Mesothelial cell of epicardium (in vitro differentiated cells): ENCODE data around the gene ASAP2. TPM values are rescaled to one million over a fixed set of nuclear protein-coding genes. Genes with fewer than 3 reads are reported as not detected.

Experiments
- DNase-seq, 2 experiments: peaks; one replicate each; pipeline ENCODE4 v3.0.0; 2021; ENCODE audit warnings: low spot score in 2 of 2; ENCODE audit not compliant: unreplicated experiment in 2 of 2
- H3K27ac Mint-ChIP-seq: 2 replicates; pipeline ENCODE4 v1.8.0; 2021; ENCODE audit warnings: mixed read lengths
- H3K27me3 Mint-ChIP-seq: 2 replicates; pipeline ENCODE4 v1.8.0; 2021; ENCODE audit warnings: low read depth, mixed read lengths
- H3K36me3 Mint-ChIP-seq: 2 replicates; pipeline ENCODE4 v1.8.0; 2021; ENCODE audit warnings: mixed read lengths
- H3K4me1 Mint-ChIP-seq: 2 replicates; pipeline ENCODE4 v1.8.0; 2021; ENCODE audit warnings: mixed read lengths
- H3K4me3 Mint-ChIP-seq: 2 replicates; pipeline ENCODE4 v1.8.0; 2021; ENCODE audit warnings: mild to moderate bottlenecking, moderate library complexity, mixed read lengths
- H3K9me3 Mint-ChIP-seq: 2 replicates; pipeline ENCODE4 v1.8.0; 2021; ENCODE audit warnings: mixed read lengths
- total RNA-seq: library from RNA; stranded (reverse); gene quantifications from 3 replicates; pipeline ENCODE4 v1.2.1, GENCODE V29; 2021
- TF ChIP-seq, protein P1 (sequence below): fragments of 200-600 bp; sonication (generic); IDR thresholded peaks from one replicate; pipeline ENCODE4 v1.5.0; 2021; ENCODE audit warnings: antibody characterized with exemption; ENCODE audit not compliant: unreplicated experiment

Gene ASAP2
- total RNA-seq, 1 donor from 2014 or later = 25.8 TPM

DNA sequence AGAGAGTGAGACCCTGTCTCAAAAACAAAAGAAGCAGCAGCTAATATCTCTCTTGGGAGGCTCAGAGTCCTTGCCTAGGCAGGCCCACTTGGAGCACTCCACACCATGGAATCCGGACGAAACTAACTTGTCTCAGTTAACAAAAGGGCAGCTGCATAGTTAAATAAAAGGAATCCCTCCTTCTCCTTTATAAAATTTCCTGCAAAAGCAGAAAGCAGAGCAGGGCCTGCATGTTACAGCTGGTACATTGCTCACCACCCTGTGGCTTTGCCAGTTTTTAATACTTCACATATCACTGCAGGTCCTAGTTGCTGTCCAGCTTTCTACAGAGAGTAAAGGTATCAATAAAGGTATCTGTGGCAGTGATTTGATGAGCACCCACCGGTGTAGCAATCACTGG, 93.6 kb downstream of the ASAP2 start:
- no peak for DNase-seq
- Mint-ChIP-seq H3K27me3 (no peaks in the 10 kb centered on the region), H3K4me1 (peaks cover 12% of the 10 kb centered on the region), H3K27ac (peak overlapping the region; percentile 35), H3K4me3 (no peak overlapping the region), H3K36me3 (no peaks in the 10 kb centered on the region), H3K9me3 (no peaks in the 10 kb centered on the region)
- TF ChIP-seq, protein P1, sequence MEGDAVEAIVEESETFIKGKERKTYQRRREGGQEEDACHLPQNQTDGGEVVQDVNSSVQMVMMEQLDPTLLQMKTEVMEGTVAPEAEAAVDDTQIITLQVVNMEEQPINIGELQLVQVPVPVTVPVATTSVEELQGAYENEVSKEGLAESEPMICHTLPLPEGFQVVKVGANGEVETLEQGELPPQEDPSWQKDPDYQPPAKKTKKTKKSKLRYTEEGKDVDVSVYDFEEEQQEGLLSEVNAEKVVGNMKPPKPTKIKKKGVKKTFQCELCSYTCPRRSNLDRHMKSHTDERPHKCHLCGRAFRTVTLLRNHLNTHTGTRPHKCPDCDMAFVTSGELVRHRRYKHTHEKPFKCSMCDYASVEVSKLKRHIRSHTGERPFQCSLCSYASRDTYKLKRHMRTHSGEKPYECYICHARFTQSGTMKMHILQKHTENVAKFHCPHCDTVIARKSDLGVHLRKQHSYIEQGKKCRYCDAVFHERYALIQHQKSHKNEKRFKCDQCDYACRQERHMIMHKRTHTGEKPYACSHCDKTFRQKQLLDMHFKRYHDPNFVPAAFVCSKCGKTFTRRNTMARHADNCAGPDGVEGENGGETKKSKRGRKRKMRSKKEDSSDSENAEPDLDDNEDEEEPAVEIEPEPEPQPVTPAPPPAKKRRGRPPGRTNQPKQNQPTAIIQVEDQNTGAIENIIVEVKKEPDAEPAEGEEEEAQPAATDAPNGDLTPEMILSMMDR = no peak

DNA sequence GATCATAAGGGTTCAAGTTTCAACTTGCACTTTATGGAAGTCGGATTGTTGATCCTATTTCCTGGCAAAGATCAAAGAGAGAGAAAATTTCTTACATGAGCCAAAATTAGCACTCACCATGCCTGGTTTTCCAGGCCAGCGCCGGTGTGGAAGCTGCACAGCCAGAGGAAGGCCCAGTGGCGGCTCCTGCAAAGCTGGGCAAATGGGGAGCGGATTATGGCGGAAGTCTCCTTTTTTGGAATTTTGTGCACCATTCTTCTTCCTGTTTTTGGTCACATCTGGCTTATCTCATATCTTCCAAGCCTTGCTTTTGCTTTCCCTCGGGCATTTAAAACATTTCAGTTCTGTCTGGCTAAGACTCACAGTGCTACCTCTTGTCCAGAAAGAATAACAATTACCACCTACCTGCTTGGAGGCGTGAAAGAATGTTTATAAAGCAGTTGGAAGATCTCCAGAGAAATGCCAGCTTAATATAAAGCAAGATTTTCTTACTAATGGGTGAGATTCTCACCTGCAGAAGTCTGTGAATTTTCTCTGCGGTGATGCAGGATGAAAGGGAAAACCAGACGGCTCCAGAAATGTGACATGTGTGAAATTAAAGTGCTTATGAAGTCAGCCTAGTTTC, 94.3 kb downstream of the ASAP2 start:
- Mint-ChIP-seq H3K27ac (peak overlapping the region; percentile 35), H3K4me3 (no peak overlapping the region), H3K9me3 (no peaks in the 10 kb centered on the region), H3K36me3 (no peaks in the 10 kb centered on the region), H3K4me1 (peaks cover 12% of the 10 kb centered on the region), H3K27me3 (no peaks in the 10 kb centered on the region)
- TF ChIP-seq, protein P1 = no peak
- DNase-seq = no peak

DNA sequence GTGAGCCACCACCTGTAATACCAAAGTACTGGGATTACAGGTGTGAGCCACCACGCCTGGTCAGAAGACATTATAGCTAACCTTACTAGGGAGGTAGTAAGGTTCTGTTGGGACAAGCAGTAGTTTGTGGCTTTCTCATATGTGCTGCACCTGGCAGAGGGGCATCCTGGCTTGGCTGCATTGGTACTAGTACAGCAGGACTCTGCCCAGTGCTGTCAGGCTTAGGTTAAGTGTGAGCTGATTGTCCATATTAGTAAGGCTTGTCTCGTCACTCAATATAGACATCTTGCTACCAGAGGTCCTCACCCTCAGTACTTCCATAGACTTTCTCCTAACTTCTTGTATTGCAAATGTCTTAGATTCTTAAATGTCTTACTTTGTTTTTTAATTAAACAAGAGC, 96.1 kb downstream of the ASAP2 start:
- TF ChIP-seq, protein P1 = no peak
- DNase-seq = no peak
- peaks cover 12% of the 10 kb centered on the region for H3K4me1 Mint-ChIP-seq
- H3K36me3 Mint-ChIP-seq = no peaks in the 10 kb centered on the region
- no peak overlapping the region for H3K27ac Mint-ChIP-seq
- no peaks in the 10 kb centered on the region for H3K27me3 Mint-ChIP-seq
- no peaks in the 10 kb centered on the region for H3K9me3 Mint-ChIP-seq
- no peak overlapping the region for H3K4me3 Mint-ChIP-seq

DNA sequence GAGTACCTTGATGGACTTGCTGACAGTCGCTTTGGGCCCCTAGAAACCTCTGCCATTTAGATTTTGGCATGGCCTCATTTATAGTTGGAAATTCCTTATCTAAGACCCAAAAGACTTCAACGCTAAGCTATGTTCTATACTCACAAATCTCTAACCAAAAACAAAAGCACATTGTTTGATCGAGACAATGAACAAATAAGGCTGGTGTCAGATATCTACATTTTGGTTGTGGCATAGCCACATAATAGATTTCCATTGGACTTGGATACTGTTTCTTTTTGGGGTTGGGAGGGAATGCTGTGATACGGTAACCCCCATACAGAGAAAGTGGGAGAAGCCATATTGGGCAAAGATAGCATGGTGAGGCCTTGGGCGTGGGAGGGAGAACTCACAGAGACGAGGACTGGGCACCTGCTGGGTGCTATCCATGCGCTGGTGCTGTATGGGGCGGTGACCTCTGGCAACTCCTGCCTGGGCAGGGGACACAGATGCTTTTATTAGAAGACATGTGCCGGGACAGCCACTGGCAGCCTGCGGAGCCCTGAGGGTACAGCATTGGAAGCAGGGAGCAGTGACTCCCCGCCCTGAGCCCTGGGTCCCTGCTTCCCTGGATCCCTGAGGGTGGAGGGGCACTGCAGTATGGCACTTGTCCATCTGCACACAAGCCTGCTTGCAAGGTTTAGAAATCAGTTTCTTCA, 97.1 kb downstream of the ASAP2 start:
- H3K27ac Mint-ChIP-seq = no peak overlapping the region
- TF ChIP-seq, protein P1 = no peak
- no peaks in the 10 kb centered on the region for H3K36me3 Mint-ChIP-seq

DNA sequence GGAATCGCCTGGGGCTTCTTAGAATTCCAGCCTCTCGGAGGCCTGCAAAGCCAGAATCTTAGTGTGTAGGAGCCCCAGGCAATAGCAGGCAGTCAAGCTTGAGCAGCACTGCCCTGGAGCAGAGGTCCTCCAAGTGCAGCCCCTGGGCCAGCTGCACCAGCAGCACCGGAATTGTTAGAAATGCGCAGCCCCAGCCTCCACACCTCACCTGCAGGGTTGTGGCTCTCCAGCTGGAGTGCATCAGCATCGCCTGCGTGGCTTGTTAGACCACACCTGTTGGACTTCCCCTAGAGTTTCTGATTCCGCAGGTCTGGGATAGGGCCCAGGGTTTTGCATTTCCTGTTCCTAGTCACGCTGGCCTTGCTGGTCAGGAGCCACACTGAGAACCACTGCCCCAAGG, 100.3 kb downstream of the ASAP2 start:
- Mint-ChIP-seq H3K27me3 (no peaks in the 10 kb centered on the region), H3K36me3 (no peaks in the 10 kb centered on the region), H3K4me1 (peaks cover 16% of the 10 kb centered on the region), H3K4me3 (no peak overlapping the region), H3K27ac (no peak overlapping the region), H3K9me3 (no peaks in the 10 kb centered on the region)
- TF ChIP-seq, protein P1 = no peak
- no peak for DNase-seq

More for the DNA sequence above, 97.1 kb downstream of the ASAP2 start:
- Mint-ChIP-seq H3K9me3 (no peaks in the 10 kb centered on the region), H3K4me3 (no peak overlapping the region), H3K4me1 (peaks cover 12% of the 10 kb centered on the region), H3K27me3 (no peaks in the 10 kb centered on the region)
- no peak for DNase-seq
